Measurements from ENCODE around the gene ERLIN1. TPM values are rescaled to one million over a fixed set of nuclear protein-coding genes. Genes with fewer than 3 reads are reported as not detected.

The ERLIN1 gene
- total RNA-seq, 2 donors from 2014 or later: 50.0 to 58.4 TPM

DNA sequence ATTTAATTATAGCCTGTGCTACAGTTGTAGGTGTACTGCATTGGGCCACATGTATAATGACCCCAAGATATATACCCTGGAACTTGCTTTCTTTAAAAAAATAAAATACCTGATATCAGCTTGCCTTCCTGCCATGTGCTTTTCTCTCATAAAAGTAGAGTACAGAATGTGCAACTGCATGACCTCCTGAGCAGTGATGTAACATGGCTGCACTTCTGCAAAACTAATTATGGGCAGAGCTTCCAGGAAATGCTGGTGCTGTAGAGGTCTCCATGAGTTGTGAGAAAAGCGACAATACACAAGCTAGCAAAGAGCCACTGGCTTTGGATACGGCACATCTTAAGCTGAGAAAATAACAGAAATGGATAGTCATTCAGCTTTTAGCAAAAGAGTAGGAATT is 6.5 kb upstream of the ERLIN1 start:
- Histone ChIP-seq H3K27me3 (no peaks in the 10 kb centered on the region), H3K4me3 (no peak overlapping the region), H3K4me1 (peaks cover 2% of the 10 kb centered on the region), H3K9ac (ENCODE audit: low read depth in 2 of 2, low read length in 2 of 2) (no peak overlapping the region), H3K36me3 (no peaks in the 10 kb centered on the region), H3K27ac (no peak overlapping the region), H3K9me3 (no peaks in the 10 kb centered on the region)
- intact Hi-C loops (cut with DNase I): no loop called here
- TF ChIP-seq, protein P1, sequence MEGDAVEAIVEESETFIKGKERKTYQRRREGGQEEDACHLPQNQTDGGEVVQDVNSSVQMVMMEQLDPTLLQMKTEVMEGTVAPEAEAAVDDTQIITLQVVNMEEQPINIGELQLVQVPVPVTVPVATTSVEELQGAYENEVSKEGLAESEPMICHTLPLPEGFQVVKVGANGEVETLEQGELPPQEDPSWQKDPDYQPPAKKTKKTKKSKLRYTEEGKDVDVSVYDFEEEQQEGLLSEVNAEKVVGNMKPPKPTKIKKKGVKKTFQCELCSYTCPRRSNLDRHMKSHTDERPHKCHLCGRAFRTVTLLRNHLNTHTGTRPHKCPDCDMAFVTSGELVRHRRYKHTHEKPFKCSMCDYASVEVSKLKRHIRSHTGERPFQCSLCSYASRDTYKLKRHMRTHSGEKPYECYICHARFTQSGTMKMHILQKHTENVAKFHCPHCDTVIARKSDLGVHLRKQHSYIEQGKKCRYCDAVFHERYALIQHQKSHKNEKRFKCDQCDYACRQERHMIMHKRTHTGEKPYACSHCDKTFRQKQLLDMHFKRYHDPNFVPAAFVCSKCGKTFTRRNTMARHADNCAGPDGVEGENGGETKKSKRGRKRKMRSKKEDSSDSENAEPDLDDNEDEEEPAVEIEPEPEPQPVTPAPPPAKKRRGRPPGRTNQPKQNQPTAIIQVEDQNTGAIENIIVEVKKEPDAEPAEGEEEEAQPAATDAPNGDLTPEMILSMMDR (IDR thresholded peaks at IDR 0.05): no peak
- DNase-seq: no peak

DNA sequence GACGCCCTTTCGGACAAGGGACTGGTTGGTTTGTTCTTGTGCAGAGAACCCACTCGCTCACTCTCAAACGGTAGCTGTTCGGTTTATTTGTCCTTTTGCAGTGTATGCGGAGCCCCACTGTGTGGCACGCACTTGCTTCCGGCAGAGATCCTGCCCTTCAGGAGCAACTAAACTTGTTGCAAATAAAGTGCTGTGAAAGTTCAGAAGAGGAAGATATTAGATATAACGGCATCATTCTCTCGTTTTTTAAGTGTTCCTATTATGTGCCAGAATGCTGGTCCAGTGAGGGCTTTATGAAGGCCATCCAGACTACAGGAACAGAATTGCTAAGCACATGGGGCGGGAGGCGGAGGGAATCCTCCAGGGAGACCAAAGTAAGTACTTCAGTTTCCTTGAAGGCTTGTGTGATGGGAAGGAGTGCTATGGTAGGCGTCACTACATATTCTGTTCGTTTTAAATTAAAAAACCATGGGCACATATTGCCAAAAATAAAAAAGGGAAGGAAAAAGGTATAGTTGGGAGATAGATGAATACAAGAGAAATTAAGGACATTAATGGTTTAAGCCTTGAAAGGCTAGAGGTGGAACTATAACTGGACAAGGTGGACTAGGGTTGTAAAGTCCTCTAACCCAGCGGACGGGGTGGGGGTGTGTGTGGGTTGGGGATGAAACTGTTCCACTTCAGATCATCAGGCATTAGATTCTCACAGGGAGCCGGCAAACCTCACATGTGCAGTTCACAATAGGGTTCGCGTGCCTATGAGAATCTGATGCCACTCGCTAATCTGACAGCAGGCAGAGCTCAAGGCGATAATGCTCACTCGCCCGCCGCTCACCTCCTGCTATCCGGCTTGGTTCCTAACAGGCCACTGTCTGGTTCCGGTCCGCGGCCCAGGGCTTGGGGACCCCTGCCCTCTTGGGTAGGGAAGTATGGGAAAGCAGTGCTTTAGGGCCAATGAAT is 704 bp upstream of the ERLIN1 start:
- Histone ChIP-seq H3K9me3 (no peaks in the 10 kb centered on the region), H3K9ac (ENCODE audit: low read depth in 2 of 2, low read length in 2 of 2) (peak overlapping the region; percentile 76 to 100), H3K4me1 (peaks cover 16% of the 10 kb centered on the region), H3K27me3 (no peaks in the 10 kb centered on the region), H3K27ac (peak overlapping the region; percentile 88), H3K36me3 (no peaks in the 10 kb centered on the region), H3K4me3 (peak overlapping the region; percentile 91)
- intact Hi-C loops (cut with DNase I): no loop called here
- TF ChIP-seq, protein P1 (IDR thresholded peaks at IDR 0.05): no peak
- DNase-seq: peak; percentile 56

DNA sequence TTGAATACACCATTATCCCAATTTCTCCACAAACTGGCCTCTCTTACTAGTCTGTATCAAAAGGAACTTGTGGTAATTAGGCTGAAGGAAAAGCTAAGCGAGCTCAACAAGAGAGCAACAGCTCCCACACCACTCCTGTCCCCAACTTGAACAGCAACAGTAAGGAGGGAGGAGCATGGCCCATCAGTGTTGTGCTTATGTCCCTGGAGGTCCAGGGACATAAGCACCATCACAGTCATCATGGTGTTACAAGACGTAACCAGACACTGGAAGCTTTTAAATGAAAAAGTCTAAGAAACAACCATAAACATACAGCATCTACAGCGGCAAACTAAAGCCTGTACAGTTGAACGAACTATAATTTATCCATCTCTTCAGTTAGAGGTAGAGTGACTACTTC is 989 bp downstream of the ERLIN1 start:
- Histone ChIP-seq H3K27ac (peak overlapping the region; percentile 88), H3K27me3 (no peaks in the 10 kb centered on the region), H3K9ac (ENCODE audit: low read depth in 2 of 2, low read length in 2 of 2) (peak overlapping the region; percentile 86 to 100), H3K36me3 (no peaks in the 10 kb centered on the region), H3K4me1 (peaks cover 16% of the 10 kb centered on the region), H3K9me3 (no peaks in the 10 kb centered on the region), H3K4me3 (peak overlapping the region; percentile 91)
- DNase-seq: peak; percentile 33
- intact Hi-C loops (cut with DNase I): no loop called here
- TF ChIP-seq, protein P1 (IDR thresholded peaks at IDR 0.05): no peak

DNA sequence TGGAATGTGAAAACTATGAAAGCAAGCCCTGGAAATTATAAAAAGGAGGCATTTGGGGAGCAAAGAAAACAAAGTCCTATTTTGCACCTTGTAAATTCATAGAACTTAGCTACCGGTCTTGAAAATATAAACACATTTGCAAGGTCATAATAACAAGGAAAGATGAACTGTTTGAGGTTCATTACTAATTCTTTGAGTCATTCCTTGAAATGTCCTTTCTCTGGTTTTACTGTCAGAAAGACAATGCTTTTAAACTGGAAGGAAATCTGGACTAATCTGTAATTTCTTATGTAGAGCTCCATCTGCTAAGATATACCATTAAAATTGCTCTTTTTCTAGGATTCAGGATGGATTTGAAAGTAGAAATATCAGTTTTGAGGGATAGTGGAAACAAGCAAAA is 1.4 kb downstream of the ERLIN1 start:
- DNase-seq: no peak
- Histone ChIP-seq H3K36me3 (no peaks in the 10 kb centered on the region), H3K9me3 (no peaks in the 10 kb centered on the region), H3K4me3 (peak overlapping the region; percentile 91), H3K4me1 (peaks cover 19% of the 10 kb centered on the region), H3K27ac (peak overlapping the region; percentile 88), H3K27me3 (no peaks in the 10 kb centered on the region), H3K9ac (ENCODE audit: low read depth in 2 of 2, low read length in 2 of 2) (peak overlapping the region in 1 of 2 donors; percentile 100)
- TF ChIP-seq, protein P1 (IDR thresholded peaks at IDR 0.05): no peak
- intact Hi-C loops (cut with DNase I): no loop called here

DNA sequence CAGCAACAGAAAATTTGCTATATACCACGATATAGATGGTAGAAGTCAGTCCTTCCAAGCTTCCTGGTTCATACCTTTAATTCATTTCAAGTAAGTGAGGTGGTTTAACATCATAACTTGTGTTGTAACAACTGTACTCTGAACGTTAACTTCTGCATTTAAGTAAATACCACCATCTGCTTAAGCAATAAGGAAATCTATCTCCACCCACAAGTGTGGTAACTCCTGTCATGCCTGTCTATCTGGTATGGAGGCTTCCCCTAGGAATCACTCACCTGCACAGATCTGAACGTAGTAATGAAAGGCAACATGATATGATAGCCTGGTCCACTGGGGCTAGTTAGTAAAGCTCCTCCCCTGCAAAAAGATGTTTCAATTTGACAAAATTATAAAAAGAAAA is 2.3 kb downstream of the ERLIN1 start:
- no peak overlapping the region for H3K4me3 ChIP-seq
- H3K27ac ChIP-seq: peak overlapping the region; percentile 88
- DNase-seq: peak; percentile 72
- peaks cover 21% of the 10 kb centered on the region for H3K4me1 ChIP-seq
- intact Hi-C loops (cut with DNase I): no loop called here
- TF ChIP-seq, protein P1 (IDR thresholded peaks at IDR 0.05): no peak
- no peaks in the 10 kb centered on the region for H3K36me3 ChIP-seq
- H3K9ac ChIP-seq (ENCODE audit: low read depth in 2 of 2, low read length in 2 of 2): peak overlapping the region in 1 of 2 donors; percentile 7
- H3K27me3 ChIP-seq: no peaks in the 10 kb centered on the region
- H3K9me3 ChIP-seq: no peaks in the 10 kb centered on the region
